HK-2 (cell line): ENCODE measurements around the gene PF4V1.
"Not testable (repeated sequence)": the region's sequence is repeated elsewhere in the genome, so short reads cannot be mapped to it uniquely, and the experiment has no call there.

Source experiments
- DNase-seq: peaks from one replicate; pipeline ENCODE4 v3.0.0-alpha.2; 2018; ENCODE audit not compliant: unreplicated experiment

PF4V1 gene

GRCh38 chr4:73870260-73870659 is 17.2 kb downstream of the PF4V1 start:
- no peak for DNase-seq

- DNase-seq, result no peak
Observed at GRCh38 chr4:73870768-73871167, 17.7 kb downstream of the PF4V1 start.

GRCh38 chr4:73871511-73872310 is 18.6 kb downstream of the PF4V1 start:
- no peak for DNase-seq

- no peak for DNase-seq
Observed at GRCh38 chr4:73872316-73873108, 19.4 kb downstream of the PF4V1 start.

GRCh38 chr4:73874386-73874785 is 21.3 kb downstream of the PF4V1 start:
- DNase-seq, result no peak

GRCh38 chr4:73875401-73875800 is 22.3 kb downstream of the PF4V1 start:
- DNase-seq, result no peak

GRCh38 chr4:73883306-73883705 is 30.2 kb downstream of the PF4V1 start:
- DNase-seq, result peak; percentile 16

- DNase-seq, result no peak
Observed at GRCh38 chr4:73885574-73886267, 32.6 kb downstream of the PF4V1 start.

- no peak for DNase-seq
Observed at GRCh38 chr4:73891326-73891725, 38.2 kb downstream of the PF4V1 start.

GRCh38 chr4:73891739-73892405 is 38.8 kb downstream of the PF4V1 start:
- no peak for DNase-seq

- DNase-seq, result no peak
Observed at GRCh38 chr4:73892966-73893365, 39.9 kb downstream of the PF4V1 start.

- no peak for DNase-seq
Observed at GRCh38 chr4:73894001-73894400, 40.9 kb downstream of the PF4V1 start.

- DNase-seq, result no peak
Observed at GRCh38 chr4:73895201-73896175, 42.4 kb downstream of the PF4V1 start.

GRCh38 chr4:73896416-73896815 is 43.3 kb downstream of the PF4V1 start:
- no peak for DNase-seq

GRCh38 chr4:73897380-73898136 is 44.5 kb downstream of the PF4V1 start:
- DNase-seq, result no peak

- not testable (repeated sequence) for DNase-seq
Observed at GRCh38 chr4:73899338-73899737, 46.2 kb downstream of the PF4V1 start.

GRCh38 chr4:73901031-73901430 is 47.9 kb downstream of the PF4V1 start:
- no peak for DNase-seq

- no peak for DNase-seq
Observed at GRCh38 chr4:73902038-73902637, 49.0 kb downstream of the PF4V1 start.

- DNase-seq, result no peak
Observed at GRCh38 chr4:73902817-73903547, 49.9 kb downstream of the PF4V1 start.
